Right lobe of liver (tissue), 4 donors: ENCODE data around the gene PCDHGC3.

Experiments
- POLR2A ChIP-seq: fragments of 450-650 bp; IDR thresholded peaks from one replicate; pipeline ENCODE4 v1.6.1; 2017; ENCODE audit warnings: antibody characterized with exemption, mild to moderate bottlenecking
- TF ChIP-seq, protein P1 (sequence below), 4 donors: fragments of 200-600 bp in 3 of 4; fragments of 450-650 bp in 1 of 4; IDR thresholded peaks; one replicate each; pipeline versions ENCODE4 v1.5.1 to v1.8.0; 2016 to 2022; ENCODE audit warnings: antibody characterized with exemption in 4 of 4, mild to moderate bottlenecking in 2 of 4
- donor health status: DM: no; HTN: no; CAD: no.
- donor health status: DM: no; HTN: no; CAD: no.
- donor health status: DM: no; HTN: yes; CAD: no.

DNA sequence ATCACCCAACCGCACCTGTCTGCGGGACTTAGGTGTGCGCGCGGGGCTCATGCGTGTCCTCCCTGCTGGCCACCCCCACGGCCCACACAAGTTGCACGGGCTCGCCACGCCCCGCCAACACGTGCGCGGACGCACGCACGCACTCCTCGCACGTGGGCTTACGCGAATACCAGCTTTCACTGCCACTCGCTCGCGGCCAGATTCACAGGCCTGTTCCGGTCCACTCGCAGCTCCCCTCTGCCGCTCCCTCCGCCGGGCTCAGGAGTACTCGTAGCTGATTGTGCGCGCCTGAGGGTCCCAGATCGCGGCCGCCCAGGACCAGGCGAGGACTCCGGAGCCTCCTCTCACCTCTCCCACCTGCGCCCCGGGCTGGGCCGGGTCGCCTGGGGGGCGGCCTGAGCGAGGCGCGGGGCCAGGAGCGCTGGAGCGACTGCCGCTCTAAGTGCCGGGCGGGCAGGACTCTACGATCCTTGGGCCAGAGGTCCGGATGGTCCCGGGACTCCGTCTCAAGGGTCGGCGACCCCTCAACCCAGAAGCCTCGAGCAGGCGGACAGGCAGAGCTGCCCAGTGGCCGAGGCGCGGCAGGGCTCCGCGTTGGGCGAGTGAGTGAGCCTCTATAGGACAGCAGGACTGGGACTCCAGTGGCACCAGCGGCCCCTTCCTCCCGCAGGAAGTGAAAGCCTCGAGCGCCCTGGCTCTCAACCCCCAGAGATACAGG, 16.6 kb downstream of the PCDHGC3 start:
- no peak for TF ChIP-seq POLR2A
- TF ChIP-seq, protein P1, sequence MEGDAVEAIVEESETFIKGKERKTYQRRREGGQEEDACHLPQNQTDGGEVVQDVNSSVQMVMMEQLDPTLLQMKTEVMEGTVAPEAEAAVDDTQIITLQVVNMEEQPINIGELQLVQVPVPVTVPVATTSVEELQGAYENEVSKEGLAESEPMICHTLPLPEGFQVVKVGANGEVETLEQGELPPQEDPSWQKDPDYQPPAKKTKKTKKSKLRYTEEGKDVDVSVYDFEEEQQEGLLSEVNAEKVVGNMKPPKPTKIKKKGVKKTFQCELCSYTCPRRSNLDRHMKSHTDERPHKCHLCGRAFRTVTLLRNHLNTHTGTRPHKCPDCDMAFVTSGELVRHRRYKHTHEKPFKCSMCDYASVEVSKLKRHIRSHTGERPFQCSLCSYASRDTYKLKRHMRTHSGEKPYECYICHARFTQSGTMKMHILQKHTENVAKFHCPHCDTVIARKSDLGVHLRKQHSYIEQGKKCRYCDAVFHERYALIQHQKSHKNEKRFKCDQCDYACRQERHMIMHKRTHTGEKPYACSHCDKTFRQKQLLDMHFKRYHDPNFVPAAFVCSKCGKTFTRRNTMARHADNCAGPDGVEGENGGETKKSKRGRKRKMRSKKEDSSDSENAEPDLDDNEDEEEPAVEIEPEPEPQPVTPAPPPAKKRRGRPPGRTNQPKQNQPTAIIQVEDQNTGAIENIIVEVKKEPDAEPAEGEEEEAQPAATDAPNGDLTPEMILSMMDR (IDR thresholded peaks at IDR 0.05), result no peak
